Stimulated activated naive B cell treated with anti-CD40 and anti-IgM and Interleukin-4, amounts not matched to agents 10 μg/mL and 1 μg/mL and 100 μg/mL, for 72 hours (primary cell): Measurements from ENCODE around the gene METTL23.

Experiments used
- ATAC-seq, 2 donors: fragments of 150-1000 bp; cut with Tn5 transposase; replicated peaks; 2 replicates each; pipeline ENCODE4 v1.10.0; 2021; ENCODE audit warnings: moderate library complexity in 1 of 2
- DNase-seq: peaks from one replicate; pipeline ENCODE4 v3.0.0; 2021
- H3K27ac Mint-ChIP-seq: one replicate; pipeline ENCODE4 v1.8.0; 2022; ENCODE audit warnings: mild to moderate bottlenecking, mixed read lengths
- H3K27me3 Mint-ChIP-seq, 2 donors: one replicate each; pipeline ENCODE4 v1.8.0; 2022; ENCODE audit warnings: mixed read lengths in 2 of 2
- H3K36me3 Mint-ChIP-seq, 2 donors: one replicate each; pipeline ENCODE4 v1.8.0; 2022; ENCODE audit warnings: mixed read lengths in 2 of 2, mild to moderate bottlenecking in 1 of 2
- H3K4me1 Mint-ChIP-seq, 2 donors: one replicate each; pipeline ENCODE4 v1.8.0; 2022; ENCODE audit warnings: mixed read lengths in 2 of 2, mild to moderate bottlenecking in 1 of 2
- H3K4me3 Mint-ChIP-seq, 2 donors: one replicate each; pipeline ENCODE4 v1.8.0; 2022; ENCODE audit warnings: mild to moderate bottlenecking in 2 of 2, mixed read lengths in 2 of 2, moderate library complexity in 1 of 2
- H3K9me3 Mint-ChIP-seq, 2 donors: one replicate each; pipeline ENCODE4 v1.8.0; 2022; ENCODE audit warnings: mixed read lengths in 2 of 2, mild to moderate bottlenecking in 1 of 2

Gene METTL23, protein sequence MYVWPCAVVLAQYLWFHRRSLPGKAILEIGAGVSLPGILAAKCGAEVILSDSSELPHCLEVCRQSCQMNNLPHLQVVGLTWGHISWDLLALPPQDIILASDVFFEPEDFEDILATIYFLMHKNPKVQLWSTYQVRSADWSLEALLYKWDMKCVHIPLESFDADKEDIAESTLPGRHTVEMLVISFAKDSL

DNA sequence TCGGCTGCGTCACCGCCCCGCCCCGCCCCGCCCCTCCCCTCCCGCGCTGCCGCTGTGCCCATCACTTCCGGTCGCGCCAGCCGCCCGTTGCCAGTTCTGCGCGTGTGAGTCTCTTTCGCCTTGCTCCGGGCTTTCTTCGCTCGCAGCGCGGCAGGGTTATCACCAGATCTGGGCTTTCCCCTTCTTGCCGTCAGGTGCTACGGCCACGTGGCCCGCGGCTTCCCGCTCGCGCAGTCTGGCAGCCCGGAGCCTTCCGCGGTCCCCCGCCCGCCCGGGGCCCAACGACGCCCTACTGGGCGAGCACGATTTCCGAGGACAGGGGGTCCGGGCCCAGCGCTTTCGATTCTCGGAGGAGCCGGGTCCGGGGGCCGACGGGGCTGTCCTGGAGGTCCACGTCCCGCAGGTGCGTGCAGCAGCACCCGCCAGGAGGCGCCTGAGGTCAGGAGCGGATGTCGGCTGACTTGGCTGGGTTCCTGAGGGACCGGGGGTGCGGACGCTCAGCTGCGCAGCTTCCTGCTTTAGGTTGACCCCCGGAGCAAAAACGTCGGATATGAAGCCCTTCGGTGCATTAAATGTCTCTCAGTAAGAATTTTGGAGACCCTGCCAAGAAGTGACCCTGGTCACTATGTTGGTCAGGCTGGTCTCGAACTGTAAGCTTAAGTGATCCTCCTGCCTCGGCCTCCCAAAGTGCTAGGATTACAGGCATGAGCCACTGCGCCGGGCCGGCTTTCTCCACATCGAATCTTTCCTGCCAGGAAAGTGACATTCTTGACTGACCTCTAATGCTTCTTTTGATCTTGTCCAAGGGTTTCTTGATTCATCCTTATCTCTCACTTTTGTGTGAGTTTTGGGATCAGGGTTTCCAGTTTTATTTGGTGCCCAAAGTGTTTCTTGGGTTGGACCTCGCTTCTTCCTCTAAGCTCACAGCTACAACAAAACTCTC, at the start of gene METTL23:
METTL23 (plus strand) TSS at position 64 of the 943 bp plus-strand sequence. CDS start 2,872 bp downstream, outside the sequence.
- DNase-seq (peak; percentile 84), ATAC-seq (peak; percentile 64 to 67)
- Mint-ChIP-seq H3K27ac (peak within 1 kb of the TSS; percentile 98), H3K36me3 (peaks cover 9 to 41% of the 10 kb centered on the region in 2 donors), H3K4me3 (peak within 1 kb of the TSS; percentile 91 to 97), H3K27me3 (no peaks in the 10 kb centered on the region), H3K4me1 (peaks cover 25 to 34% of the 10 kb centered on the region in 2 donors), H3K9me3 (no peaks in the 10 kb centered on the region)

- Mint-ChIP-seq H3K4me3 (no peak overlapping the region), H3K27me3 (no peaks in the 10 kb centered on the region), H3K27ac (no peak overlapping the region), H3K4me1 (peaks cover 2 to 4% of the 10 kb centered on the region in 2 donors), H3K9me3 (peaks cover 0 to 1% of the 10 kb centered on the region in 2 donors), H3K36me3 (peaks cover 0 to 2% of the 10 kb centered on the region in 2 donors)
- ATAC-seq (no peak), DNase-seq (no peak)
These were observed 49.2 kb upstream of the METTL23 start for GRCh38 chr17:76677406-76677805.

GRCh38 chr17:76678330-76678729, 48.3 kb upstream of the METTL23 start:
- H3K27me3 Mint-ChIP-seq, result no peaks in the 10 kb centered on the region
- DNase-seq (no peak), ATAC-seq (no peak)
- peaks cover 0 to 2% of the 10 kb centered on the region in 2 donors for H3K36me3 Mint-ChIP-seq
- H3K9me3 Mint-ChIP-seq, result no peaks in the 10 kb centered on the region
- no peak overlapping the region for H3K4me3 Mint-ChIP-seq
- no peaks in the 10 kb centered on the region for H3K4me1 Mint-ChIP-seq
- H3K27ac Mint-ChIP-seq, result no peak overlapping the region

DNA sequence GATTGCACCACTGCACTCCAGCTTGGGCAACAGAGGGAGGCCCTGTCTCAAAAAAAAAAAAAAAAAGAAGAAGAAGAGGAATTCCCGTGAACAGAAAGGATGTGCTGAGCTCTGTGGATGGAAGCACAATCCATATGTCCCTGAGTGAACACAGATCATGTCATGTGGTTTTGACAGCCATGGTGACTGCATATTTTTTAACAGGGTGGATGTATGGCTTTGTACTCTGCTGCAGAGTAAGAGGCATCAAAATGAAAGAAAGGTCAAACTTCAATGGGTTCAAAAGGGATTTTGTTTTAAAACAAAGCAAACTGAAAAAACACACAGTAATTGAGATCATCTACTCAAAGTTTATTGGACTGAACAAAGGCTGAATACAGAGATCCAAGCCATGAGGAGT, 47.4 kb upstream of the METTL23 start:
- H3K27ac Mint-ChIP-seq, result no peak overlapping the region
- peaks cover 0 to 2% of the 10 kb centered on the region in 2 donors for H3K36me3 Mint-ChIP-seq

DNA sequence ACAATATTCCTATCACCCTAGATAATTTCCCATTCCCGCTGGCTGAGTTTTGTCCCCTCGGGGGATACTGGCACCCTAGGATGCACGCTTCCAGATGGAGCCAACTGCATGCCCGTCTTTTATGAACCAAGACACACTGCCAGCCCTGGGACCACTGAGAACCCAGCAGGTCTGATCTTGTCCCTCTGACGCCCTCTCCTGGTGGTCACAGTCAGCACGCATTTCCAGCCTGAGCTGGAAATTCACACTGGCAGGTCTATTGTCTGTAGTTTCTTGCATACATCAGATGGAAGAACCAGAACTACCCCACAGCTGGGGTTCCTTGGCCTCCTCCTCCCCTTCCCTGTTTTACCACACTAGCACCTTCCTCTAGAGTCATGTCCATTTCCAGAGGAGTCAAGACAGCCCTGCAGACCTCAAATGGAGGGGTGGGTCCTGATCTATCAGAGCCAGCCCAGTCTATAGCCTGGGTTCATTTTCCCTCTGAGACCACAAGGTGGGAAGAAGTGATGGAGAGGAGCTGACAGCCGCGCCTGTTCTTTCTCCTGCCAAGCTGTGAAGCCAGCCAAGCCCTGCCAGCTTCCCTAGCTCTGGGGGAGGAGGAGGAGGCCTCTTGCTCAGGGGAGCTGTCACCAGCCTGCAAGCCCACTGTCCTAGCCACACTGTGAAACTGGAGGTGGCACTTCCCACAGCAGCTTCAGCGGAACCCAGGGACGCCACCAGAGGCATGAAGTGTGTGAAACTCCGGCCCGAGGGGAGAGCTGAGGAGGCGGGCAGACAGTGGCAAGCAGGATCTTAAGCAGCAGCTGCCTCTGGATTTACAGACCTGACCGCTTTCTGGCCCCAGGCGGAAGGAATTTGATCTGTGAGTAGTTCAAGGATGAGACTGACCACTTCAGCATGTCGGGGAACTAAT, 45.2 kb upstream of the METTL23 start:
- peak; percentile 25 for DNase-seq
- Mint-ChIP-seq H3K4me1 (no peaks in the 10 kb centered on the region), H3K27me3 (no peaks in the 10 kb centered on the region), H3K36me3 (peaks cover 0 to 2% of the 10 kb centered on the region in 2 donors), H3K9me3 (no peaks in the 10 kb centered on the region), H3K4me3 (no peak overlapping the region), H3K27ac (no peak overlapping the region)
- ATAC-seq, result peak; percentile 74 to 76

More for the DNA sequence above, 47.4 kb upstream of the METTL23 start:
- H3K9me3 Mint-ChIP-seq, result no peaks in the 10 kb centered on the region
- DNase-seq, result no peak
- no peaks in the 10 kb centered on the region for H3K27me3 Mint-ChIP-seq
- no peak overlapping the region for H3K4me3 Mint-ChIP-seq
- H3K4me1 Mint-ChIP-seq, result no peaks in the 10 kb centered on the region
- no peak for ATAC-seq

GRCh38 chr17:76682296-76682695, 44.3 kb upstream of the METTL23 start:
- no peak for DNase-seq
- Mint-ChIP-seq H3K4me3 (no peak overlapping the region), H3K9me3 (no peaks in the 10 kb centered on the region), H3K36me3 (peaks cover 0 to 2% of the 10 kb centered on the region in 2 donors), H3K4me1 (no peaks in the 10 kb centered on the region), H3K27me3 (no peaks in the 10 kb centered on the region), H3K27ac (no peak overlapping the region)
- ATAC-seq, result no peak

GRCh38 chr17:76683011-76683755, 43.5 kb upstream of the METTL23 start:
- Mint-ChIP-seq H3K9me3 (no peaks in the 10 kb centered on the region), H3K4me1 (no peaks in the 10 kb centered on the region), H3K27me3 (peaks cover 1 to 2% of the 10 kb centered on the region in 2 donors), H3K36me3 (peaks cover 0 to 2% of the 10 kb centered on the region in 2 donors), H3K4me3 (no peak overlapping the region), H3K27ac (no peak overlapping the region)
- no peak for ATAC-seq
- DNase-seq, result no peak

- no peak for ATAC-seq
- DNase-seq, result no peak
- Mint-ChIP-seq H3K9me3 (no peaks in the 10 kb centered on the region), H3K27me3 (peaks cover 7 to 8% of the 10 kb centered on the region in 2 donors), H3K4me1 (no peaks in the 10 kb centered on the region), H3K36me3 (peaks cover 0 to 2% of the 10 kb centered on the region in 2 donors), H3K4me3 (no peak overlapping the region), H3K27ac (no peak overlapping the region)
These were observed 42.5 kb upstream of the METTL23 start for GRCh38 chr17:76683921-76684745.

GRCh38 chr17:76684756-76685155, 41.9 kb upstream of the METTL23 start:
- ATAC-seq, result no peak
- H3K27ac Mint-ChIP-seq, result no peak overlapping the region
- H3K4me1 Mint-ChIP-seq, result no peaks in the 10 kb centered on the region
- peaks cover 0 to 2% of the 10 kb centered on the region in 2 donors for H3K36me3 Mint-ChIP-seq
- peaks cover 7 to 8% of the 10 kb centered on the region in 2 donors for H3K27me3 Mint-ChIP-seq
- H3K4me3 Mint-ChIP-seq, result no peak overlapping the region
- no peak for DNase-seq
- no peaks in the 10 kb centered on the region for H3K9me3 Mint-ChIP-seq

- Mint-ChIP-seq H3K36me3 (peaks cover 0 to 2% of the 10 kb centered on the region in 2 donors), H3K27ac (no peak overlapping the region), H3K27me3 (peaks cover 7 to 8% of the 10 kb centered on the region in 2 donors), H3K4me3 (no peak overlapping the region), H3K4me1 (no peaks in the 10 kb centered on the region), H3K9me3 (no peaks in the 10 kb centered on the region)
- DNase-seq (no peak), ATAC-seq (no peak)
These were observed 41.3 kb upstream of the METTL23 start for GRCh38 chr17:76685366-76685765.

DNA sequence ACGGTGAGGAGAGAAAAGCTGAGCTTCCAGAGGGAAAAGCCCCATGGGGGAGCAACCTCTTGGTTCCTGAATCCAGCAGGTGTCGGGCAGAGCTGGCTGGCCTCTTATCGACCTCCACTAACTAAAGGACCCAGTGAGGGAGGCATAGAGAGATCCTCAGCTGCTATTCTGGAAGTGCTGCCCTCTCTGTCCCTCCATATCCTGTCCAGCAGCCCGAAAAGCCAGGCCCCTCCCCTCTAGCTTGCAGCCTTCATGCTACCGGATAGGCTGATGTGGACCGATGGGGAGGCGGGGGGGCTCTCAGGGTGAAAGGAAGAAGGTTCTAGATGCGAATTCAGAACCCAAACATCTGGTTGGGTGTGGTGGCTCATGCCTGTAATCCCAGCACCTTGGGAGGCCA, 40.8 kb upstream of the METTL23 start:
- H3K36me3 Mint-ChIP-seq, result peaks cover 0 to 2% of the 10 kb centered on the region in 2 donors
- no peak overlapping the region for H3K4me3 Mint-ChIP-seq
- H3K27ac Mint-ChIP-seq, result no peak overlapping the region
- DNase-seq, result no peak
- H3K27me3 Mint-ChIP-seq, result peaks cover 7 to 8% of the 10 kb centered on the region in 2 donors
- ATAC-seq, result no peak
- no peaks in the 10 kb centered on the region for H3K4me1 Mint-ChIP-seq
- no peaks in the 10 kb centered on the region for H3K9me3 Mint-ChIP-seq

- Mint-ChIP-seq H3K27me3 (peaks cover 7 to 8% of the 10 kb centered on the region in 2 donors), H3K36me3 (peaks cover 2 to 3% of the 10 kb centered on the region in 2 donors), H3K9me3 (no peaks in the 10 kb centered on the region), H3K27ac (no peak overlapping the region), H3K4me3 (no peak overlapping the region), H3K4me1 (no peaks in the 10 kb centered on the region)
- DNase-seq (no peak), ATAC-seq (no peak)
These were observed 39.9 kb upstream of the METTL23 start for GRCh38 chr17:76686538-76687297.
